Mesenchymal stem cell (in vitro differentiated cells and primary cell): ENCODE data around the gene DENND2C. TPM values are rescaled to one million over a fixed set of nuclear protein-coding genes. Genes with fewer than 3 reads are reported as not detected.

ENCODE experiments used
- DNase-seq: peaks from one replicate; pipeline ENCODE4 v3.0.0-alpha.2; 2013
- H2AFZ ChIP-seq: one replicate; pipeline ENCODE4 v1.6.1; 2013; ENCODE audit warnings: low read depth, mild to moderate bottlenecking, control low read depth, inconsistent platforms, low read length, moderate library complexity
- H2AK5ac ChIP-seq: 2 replicates; pipeline ENCODE4 v1.6.1; 2013; ENCODE audit warnings: low read length, moderate library complexity, mild to moderate bottlenecking, inconsistent platforms; ENCODE audit not compliant: severe bottlenecking
- H2BK120ac ChIP-seq: one replicate; pipeline ENCODE4 v1.6.1; 2013; ENCODE audit warnings: low read depth, mild to moderate bottlenecking, inconsistent platforms, low read length, moderate library complexity
- H2BK12ac ChIP-seq, 2 experiments: one replicate each; pipeline ENCODE4 v1.6.1; 2013; ENCODE audit warnings: inconsistent platforms in 2 of 2, low read length in 2 of 2, mild to moderate bottlenecking in 2 of 2, moderate library complexity in 2 of 2, control low read depth in 1 of 2
- H2BK15ac ChIP-seq: one replicate; pipeline ENCODE4 v1.6.1; 2013; ENCODE audit warnings: mild to moderate bottlenecking, low read depth, inconsistent platforms; ENCODE audit not compliant: poor library complexity, severe bottlenecking
- H2BK5ac ChIP-seq: 2 replicates; pipeline ENCODE4 v1.6.1; 2013; ENCODE audit warnings: low read depth, mild to moderate bottlenecking, low read length, control low read depth, inconsistent platforms; ENCODE audit not compliant: poor library complexity, severe bottlenecking
- H3K14ac ChIP-seq, 2 experiments: one replicate each; pipeline ENCODE4 v1.6.1; 2013; ENCODE audit warnings: inconsistent platforms in 2 of 2, low read length in 2 of 2, control low read depth in 1 of 2, mild to moderate bottlenecking in 1 of 2, moderate library complexity in 1 of 2
- H3K18ac ChIP-seq, 2 experiments: one replicate each; pipeline ENCODE4 v1.6.1; 2013; ENCODE audit warnings: inconsistent platforms in 2 of 2, low read length in 2 of 2, control low read depth in 1 of 2, low read depth in 1 of 2, mild to moderate bottlenecking in 1 of 2
- H3K23ac ChIP-seq, 2 experiments: one replicate each; pipeline ENCODE4 v1.6.1; 2013; ENCODE audit warnings: inconsistent platforms in 2 of 2, low read length in 2 of 2, mild to moderate bottlenecking in 2 of 2, moderate library complexity in 2 of 2, control low read depth in 1 of 2
- H3K27ac ChIP-seq: 2 replicates; pipeline ENCODE4 v1.5.1; 2013; ENCODE audit warnings: mild to moderate bottlenecking, moderate library complexity, low read length, control low read depth, inconsistent platforms; ENCODE audit not compliant: poor library complexity, severe bottlenecking
- H3K27me3 ChIP-seq, 2 experiments: 2 replicates each; pipeline versions ENCODE4 v1.6.1 to v1.7.0; 2013; ENCODE audit warnings: low read length in 2 of 2, mild to moderate bottlenecking in 2 of 2, moderate library complexity in 2 of 2, control low read depth in 1 of 2, inconsistent platforms in 1 of 2; ENCODE audit not compliant: control insufficient read depth in 1 of 2, insufficient read depth in 1 of 2
- H3K36me3 ChIP-seq, 2 experiments: 2 replicates each; pipeline versions ENCODE4 v1.6.1 to v1.7.0; 2013; ENCODE audit warnings: low read length in 2 of 2, control low read depth in 1 of 2, inconsistent platforms in 1 of 2, low read depth in 1 of 2, mild to moderate bottlenecking in 1 of 2; ENCODE audit not compliant: insufficient read depth in 2 of 2, control insufficient read depth in 1 of 2
- H3K4ac ChIP-seq, 2 experiments: one replicate each; pipeline ENCODE4 v1.6.1; 2013; ENCODE audit warnings: inconsistent platforms in 2 of 2, low read length in 2 of 2, mild to moderate bottlenecking in 2 of 2, moderate library complexity in 2 of 2, control low read depth in 1 of 2, low read depth in 1 of 2
- H3K4me1 ChIP-seq: 2 replicates; pipeline ENCODE4 v1.6.1; 2013; ENCODE audit warnings: low read depth, low read length, control low read depth; ENCODE audit not compliant: control insufficient read depth, insufficient read depth
- H3K4me2 ChIP-seq: 2 replicates; pipeline ENCODE4 v1.6.1; 2013; ENCODE audit warnings: low read length, mild to moderate bottlenecking, inconsistent platforms; ENCODE audit not compliant: poor library complexity, severe bottlenecking
- H3K4me3 ChIP-seq, 2 experiments: 2 replicates each; pipeline versions ENCODE4 v1.5.1 to v1.7.0; 2013; ENCODE audit warnings: low read length in 2 of 2, mild to moderate bottlenecking in 2 of 2, control low read depth in 1 of 2, low read depth in 1 of 2; ENCODE audit not compliant: insufficient read depth in 1 of 2
- H3K79me1 ChIP-seq: replicated peaks from 2 replicates; pipeline ENCODE4 v1.6.1; 2013; ENCODE audit warnings: mild to moderate bottlenecking, control low read depth, low read length, inconsistent platforms; ENCODE audit not compliant: poor library complexity, severe bottlenecking
- H3K9ac ChIP-seq: 2 replicates; pipeline ENCODE4 v1.7.0; 2013; ENCODE audit warnings: mild to moderate bottlenecking, low read length, moderate library complexity
- H3K9me3 ChIP-seq: 2 replicates; pipeline ENCODE4 v1.7.0; 2013; ENCODE audit warnings: mild to moderate bottlenecking, low read length; ENCODE audit not compliant: control insufficient read depth
- H4K8ac ChIP-seq: one replicate; pipeline ENCODE4 v1.6.1; 2013; ENCODE audit warnings: inconsistent platforms, mild to moderate bottlenecking, low read length, moderate library complexity
- H4K91ac ChIP-seq: one replicate; pipeline ENCODE4 v1.6.1; 2013; ENCODE audit warnings: mild to moderate bottlenecking, low read length, inconsistent platforms
- WGBS: methylation state at CpG from one replicate; pipeline ENCODE4 v1.1.7; 2013; ENCODE audit warnings: mixed read lengths; 5-methylcytosine and 5-hydroxymethylcytosine counted together
- small RNA-seq: library from polyadenylated mRNA; stranded (forward); fragments of <200 nt; extraction: miRNeasy Mini kit (QIAGEN cat#:217004); gene quantifications from one replicate; pipeline ENCODE3, GENCODE V24; 2013; ENCODE audit warnings: low read depth

Gene DENND2C

DNA sequence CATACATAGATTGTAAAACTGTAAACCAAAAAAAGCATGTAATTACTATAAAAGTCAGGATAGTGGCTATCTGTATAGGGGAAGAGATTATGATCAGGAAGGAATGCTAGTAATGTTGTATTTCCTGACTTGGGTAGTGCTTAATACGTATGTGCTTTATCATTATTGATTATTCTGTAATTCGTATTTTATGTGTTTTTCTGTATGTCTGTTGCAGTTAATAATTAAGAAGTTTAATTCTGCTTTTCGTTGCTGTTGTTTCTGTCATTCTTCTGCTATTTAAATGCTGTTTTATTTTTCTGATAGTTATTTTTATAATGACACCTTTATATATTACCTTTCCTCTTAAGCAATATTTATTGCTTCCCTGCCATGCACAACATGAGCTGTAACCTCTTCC, 129.6 kb downstream of the DENND2C start:
- Histone ChIP-seq H3K27me3 (peaks cover 0 to 5% of the 10 kb centered on the region in 2 experiments), H2AK5ac (no peak overlapping the region), H4K8ac (no peak overlapping the region), H2BK15ac (no peak overlapping the region), H3K36me3 (no peaks in the 10 kb centered on the region), H2BK120ac (no peak overlapping the region), H3K4ac (no peak overlapping the region), H3K4me3 (no peak overlapping the region), H3K14ac (no peak overlapping the region), H3K27ac (no peak overlapping the region), H3K4me1 (no peaks in the 10 kb centered on the region), H2BK5ac (no peak overlapping the region), H3K9ac (no peak overlapping the region), H3K18ac (no peak overlapping the region), H3K79me1 (no peaks in the 10 kb centered on the region), H3K4me2 (no peak overlapping the region), H2AFZ (no peak overlapping the region), H3K23ac (no peak overlapping the region), H2BK12ac (no peak overlapping the region), H3K9me3 (no peaks in the 10 kb centered on the region), H4K91ac (no peak overlapping the region)
- no peak for DNase-seq
- 30% methylated on average over 2 of the region's 3 CpGs for WGBS

GRCh38 chr1:114536043-114536442, 133.8 kb downstream of the DENND2C start:
- Histone ChIP-seq H3K4me2 (no peak overlapping the region), H3K27ac (no peak overlapping the region), H2BK5ac (no peak overlapping the region), H3K9ac (no peak overlapping the region), H3K79me1 (no peaks in the 10 kb centered on the region), H3K9me3 (no peaks in the 10 kb centered on the region), H4K8ac (no peak overlapping the region), H3K4ac (no peak overlapping the region), H2AFZ (no peak overlapping the region), H4K91ac (no peak overlapping the region), H2BK15ac (no peak overlapping the region), H2BK120ac (no peak overlapping the region), H3K23ac (no peak overlapping the region), H3K14ac (peak overlapping the region in 1 of 2 experiments; percentile 66), H3K36me3 (no peaks in the 10 kb centered on the region), H3K27me3 (peaks cover 0 to 5% of the 10 kb centered on the region in 2 experiments), H3K4me1 (no peaks in the 10 kb centered on the region), H2BK12ac (no peak overlapping the region), H3K18ac (no peak overlapping the region), H3K4me3 (no peak overlapping the region), H2AK5ac (no peak overlapping the region)
- no peak for DNase-seq
- 89% methylated on average over 7 of the region's 7 CpGs for WGBS

DNA sequence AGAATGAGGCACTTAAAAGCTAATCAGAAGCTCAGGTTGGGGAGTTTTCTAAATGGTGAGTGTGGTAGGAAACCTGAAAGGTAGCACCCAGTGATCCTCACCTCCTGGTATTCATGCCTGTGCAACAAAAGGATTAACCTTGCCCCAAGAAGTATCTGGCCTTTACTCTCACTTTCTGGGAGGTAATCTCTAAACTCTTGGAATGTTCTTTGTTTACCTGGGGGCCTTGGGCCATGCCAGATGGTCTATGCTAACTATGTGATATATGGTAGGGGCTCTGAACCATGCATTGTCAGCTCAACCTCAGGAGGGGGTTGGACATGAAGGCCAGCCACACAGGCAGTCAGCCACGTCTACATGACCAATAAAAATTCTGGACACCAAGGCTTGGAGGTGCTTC, 134.4 kb downstream of the DENND2C start:
- H2BK12ac ChIP-seq: no peak overlapping the region
- DNase-seq: no peak
- 64% methylated on average over 1 of the region's 1 CpG for WGBS

More for the DNA sequence above, 134.4 kb downstream of the DENND2C start:
- H3K9me3 ChIP-seq: no peaks in the 10 kb centered on the region
- H3K36me3 ChIP-seq: no peaks in the 10 kb centered on the region
- H2AFZ ChIP-seq: no peak overlapping the region
- no peak overlapping the region for H3K14ac ChIP-seq
- H3K9ac ChIP-seq: no peak overlapping the region
- H2BK15ac ChIP-seq: no peak overlapping the region
- no peak overlapping the region for H4K8ac ChIP-seq
- H2AK5ac ChIP-seq: no peak overlapping the region
- H3K27me3 ChIP-seq: peaks cover 0 to 5% of the 10 kb centered on the region in 2 experiments
- no peak overlapping the region for H2BK120ac ChIP-seq
- H3K4me1 ChIP-seq: no peaks in the 10 kb centered on the region
- no peak overlapping the region for H4K91ac ChIP-seq
- no peak overlapping the region for H3K27ac ChIP-seq
- H3K4me2 ChIP-seq: no peak overlapping the region
- no peak overlapping the region for H3K18ac ChIP-seq
- no peak overlapping the region for H3K23ac ChIP-seq
- H3K79me1 ChIP-seq: no peaks in the 10 kb centered on the region
- no peak overlapping the region for H3K4me3 ChIP-seq
- no peak overlapping the region for H2BK5ac ChIP-seq
- no peak overlapping the region for H3K4ac ChIP-seq

Small RNAs within 50 kb of the gene (small RNA-seq; reads per million reads assigned to genes)
- gene RN7SL432P: not detected
